Common myeloid progenitor, CD34-positive (primary cell): Measurements from ENCODE around the gene SPPL2C.

Source experiments
- CTCF ChIA-PET: fragments of 350-600 bp; sonication (Branson Sonifier 250); formaldehyde crosslinking; loops from one replicate; lab custom pipeline; 2021; ENCODE audit warnings: antibody characterized with exemption; lab: Charles Lee
- POLR2A ChIA-PET: fragments of 350-600 bp; sonication (Branson Sonifier 250); formaldehyde crosslinking; loops from one replicate; lab custom pipeline; 2021; ENCODE audit warnings: antibody characterized with exemption; lab: Charles Lee
- DNase-seq, 3 donors: peaks; one replicate each; pipeline versions ENCODE4 v3.0.0 to v3.0.0-alpha.2; 2013
- H3K27ac ChIP-seq, 2 experiments: 1 replicate in 1 of 2; 2 replicates in 1 of 2; pipeline ENCODE4 v1.7.0; 2013; ENCODE audit warnings: inconsistent platforms in 2 of 2, low read length in 2 of 2, mild to moderate bottlenecking in 2 of 2, low read depth in 1 of 2, moderate library complexity in 1 of 2; ENCODE audit not compliant: severe bottlenecking in 2 of 2, insufficient read depth in 1 of 2, poor library complexity in 1 of 2
- H3K27me3 ChIP-seq, 5 experiments: replicated peaks in 2 of 5; 1 replicate in 3 of 5; 2 replicates in 2 of 5; pipeline versions ENCODE4 v1.6.1 to v1.7.0; 2013; ENCODE audit warnings: low read length in 4 of 5, mild to moderate bottlenecking in 2 of 5, moderate library complexity in 2 of 5, inconsistent platforms in 1 of 5; ENCODE audit not compliant: insufficient read depth in 5 of 5, control insufficient read depth in 4 of 5
- H3K36me3 ChIP-seq, 4 experiments: 1 replicate in 2 of 4; 2 replicates in 2 of 4; pipeline versions ENCODE4 v1.6.1 to v1.7.0; 2013; ENCODE audit warnings: low read length in 3 of 4, control low read depth in 1 of 4, mild to moderate bottlenecking in 1 of 4; ENCODE audit not compliant: control insufficient read depth in 4 of 4, insufficient read depth in 4 of 4
- H3K4me1 ChIP-seq, 4 experiments: 1 replicate in 3 of 4; 2 replicates in 1 of 4; pipeline versions ENCODE4 v1.6.1 to v1.7.1; 2013; ENCODE audit warnings: low read length in 3 of 4, mild to moderate bottlenecking in 3 of 4, control low read depth in 1 of 4, inconsistent platforms in 1 of 4, moderate library complexity in 1 of 4; ENCODE audit not compliant: control insufficient read depth in 4 of 4, insufficient read depth in 4 of 4; ENCODE audit errors: control extremely low read depth in 1 of 4
- H3K4me3 ChIP-seq, 7 experiments: 1 replicate in 4 of 7; 2 replicates in 3 of 7; pipeline versions ENCODE4 v1.5.1 to v1.7.0; 2013; ENCODE audit warnings: mild to moderate bottlenecking in 7 of 7, low read length in 6 of 7, moderate library complexity in 6 of 7, inconsistent platforms in 2 of 7, low read depth in 2 of 7, control low read depth in 1 of 7; ENCODE audit not compliant: insufficient read depth in 4 of 7, control insufficient read depth in 1 of 7; ENCODE audit errors: extremely low read depth in 1 of 7
- H3K9me3 ChIP-seq, 5 experiments: 1 replicate in 4 of 5; 2 replicates in 1 of 5; pipeline versions ENCODE4 v1.6.1 to v1.7.1; 2013; ENCODE audit warnings: low read length in 4 of 5, mild to moderate bottlenecking in 2 of 5, inconsistent platforms in 1 of 5, low read depth in 1 of 5, moderate library complexity in 1 of 5; ENCODE audit not compliant: control insufficient read depth in 4 of 5, insufficient read depth in 2 of 5; ENCODE audit errors: control extremely low read depth in 1 of 5
- WGBS: methylation state at CpG from one replicate; pipeline ENCODE4 v1.1.5; 2013; ENCODE audit not compliant: insufficient coverage; 5-methylcytosine and 5-hydroxymethylcytosine counted together

SPPL2C gene

DNA sequence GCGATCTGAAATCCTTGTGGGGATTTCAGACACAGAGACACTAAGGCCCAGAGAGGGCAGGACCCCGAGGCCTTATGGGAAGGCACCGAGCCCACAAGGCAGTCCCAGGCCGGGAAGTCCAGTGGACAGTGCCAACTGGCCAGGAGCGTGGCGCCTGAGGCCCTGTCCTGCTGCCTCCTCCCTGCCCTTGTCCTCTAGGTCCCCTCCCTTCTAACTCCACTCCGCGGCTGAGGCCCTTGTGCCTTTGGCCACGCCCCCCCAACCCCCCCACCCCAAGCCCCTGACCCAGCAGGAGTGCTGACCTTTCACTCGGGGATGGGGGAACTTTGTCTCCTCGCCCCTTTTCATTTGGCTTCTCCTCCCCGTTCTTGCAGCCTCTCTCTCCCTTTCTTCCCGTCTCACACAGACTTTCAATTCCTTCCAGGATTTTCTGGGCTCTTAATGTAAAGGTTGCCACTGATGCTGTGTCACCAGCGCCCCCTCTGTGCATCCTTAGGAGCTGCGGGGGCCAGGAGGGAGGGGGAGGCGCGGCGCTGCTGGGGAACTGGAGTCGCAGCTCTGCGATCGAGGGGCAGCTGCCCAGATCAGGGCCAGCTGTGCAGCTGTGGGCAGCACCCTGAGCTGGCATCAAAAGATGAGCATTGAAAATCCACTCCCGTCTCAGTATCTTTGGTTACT is 31.5 kb upstream of the SPPL2C start:
- Histone ChIP-seq H3K36me3 (no peaks in the 10 kb centered on the region), H3K4me3 (no peak overlapping the region), H3K27ac (no peak overlapping the region), H3K27me3 (peaks cover 0 to 18% (median 8%) of the 10 kb centered on the region in 5 experiments), H3K4me1 (peaks cover 0 to 3% (median 0%) of the 10 kb centered on the region in 4 experiments), H3K9me3 (no peaks in the 10 kb centered on the region)
- ChIA-PET CTCF (interaction anchor here (1.0 kb wide), 1 partner anchor 10 kb away, joined by 3 read pairs; no protein-coding TSS in a partner anchor), POLR2A (no interaction called here)
- peak in 1 of 3 donors; percentile 7 for DNase-seq
- 54% methylated on average over 10 of the region's 22 CpGs for WGBS

- Histone ChIP-seq H3K4me3 (no peak overlapping the region), H3K9me3 (no peaks in the 10 kb centered on the region), H3K27me3 (peaks cover 0 to 18% (median 8%) of the 10 kb centered on the region in 5 experiments), H3K4me1 (peaks cover 0 to 3% (median 0%) of the 10 kb centered on the region in 4 experiments), H3K36me3 (no peaks in the 10 kb centered on the region), H3K27ac (no peak overlapping the region)
- no peak for DNase-seq
- ChIA-PET POLR2A (interaction anchor here (0.5 kb wide), 1 partner anchor 26 kb away, joined by 3 read pairs; no protein-coding TSS in a partner anchor), CTCF (interaction anchor here (0.8 kb wide), 1 partner anchor 95 kb away, joined by 3 read pairs; no protein-coding TSS in a partner anchor)
- WGBS: 89% methylated on average over 16 of the region's 17 CpGs
These were observed 29.8 kb upstream of the SPPL2C start for GRCh38 chr17:45814622-45815606.

DNA sequence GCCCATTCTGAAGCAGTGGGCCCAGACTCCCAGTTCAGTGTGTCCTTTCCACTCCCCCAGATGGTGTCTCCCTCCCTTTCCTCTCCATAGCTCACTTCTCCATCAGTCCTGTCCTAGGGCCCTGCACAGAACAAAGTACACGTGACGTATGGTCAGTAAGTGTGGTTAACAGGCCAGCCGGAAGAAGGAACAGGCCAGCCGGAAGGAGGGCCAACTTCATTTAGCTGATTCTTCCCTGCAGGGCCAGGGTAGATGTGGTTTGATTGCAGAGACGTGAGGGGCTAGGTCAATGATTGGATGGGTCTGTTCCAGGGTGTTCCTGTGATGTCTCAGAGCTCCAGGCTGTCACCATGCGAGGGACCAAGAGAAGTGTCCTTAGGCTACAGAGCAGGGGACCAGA is 28.9 kb upstream of the SPPL2C start:
- H3K27ac ChIP-seq: no peak overlapping the region
- WGBS: 85% methylated on average over 6 of the region's 6 CpGs
- peaks cover 0 to 18% (median 8%) of the 10 kb centered on the region in 5 experiments for H3K27me3 ChIP-seq
- no peak for DNase-seq
- H3K4me3 ChIP-seq: no peak overlapping the region
- ChIA-PET CTCF (interaction anchor here (0.8 to 1.2 kb wide), 3 partner anchors 33 to 96 kb away, joined by 3 read pairs; no protein-coding TSS in a partner anchor), POLR2A (interaction anchor here (0.5 kb wide), 1 partner anchor 27 kb away, joined by 3 read pairs; no protein-coding TSS in a partner anchor)
- no peaks in the 10 kb centered on the region for H3K36me3 ChIP-seq
- peaks cover 0 to 3% (median 0%) of the 10 kb centered on the region in 4 experiments for H3K4me1 ChIP-seq
- H3K9me3 ChIP-seq: no peaks in the 10 kb centered on the region

DNA sequence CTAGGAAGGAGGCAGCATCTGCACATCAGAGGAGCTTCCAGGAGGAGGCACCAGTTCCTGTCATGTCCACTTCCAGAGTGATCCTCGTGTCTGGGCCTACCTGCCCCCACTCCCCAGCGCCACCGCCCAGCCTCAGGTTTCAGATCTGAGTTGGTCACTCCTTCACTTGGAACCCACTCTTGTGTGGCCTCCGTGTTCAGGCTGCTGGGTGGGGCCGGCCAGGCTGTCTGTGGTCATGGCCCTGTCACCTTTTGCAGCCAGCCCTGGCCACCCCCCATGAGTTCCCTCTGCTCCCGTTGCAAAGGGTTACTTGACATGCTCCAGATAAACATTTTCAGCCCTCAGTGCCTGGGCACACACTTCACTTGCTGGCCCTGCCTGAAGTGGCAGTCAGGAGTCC is 26.6 kb upstream of the SPPL2C start:
- DNase-seq: no peak
- Histone ChIP-seq H3K36me3 (no peaks in the 10 kb centered on the region), H3K9me3 (no peaks in the 10 kb centered on the region), H3K4me1 (peaks cover 0 to 3% (median 0%) of the 10 kb centered on the region in 4 experiments), H3K27me3 (peaks cover 0 to 15% (median 3%) of the 10 kb centered on the region in 5 experiments), H3K27ac (no peak overlapping the region), H3K4me3 (no peak overlapping the region)
- ChIA-PET POLR2A (no interaction called here), CTCF (interaction anchor here (1.2 to 2.6 kb wide), 3 partner anchors 14 to 178 kb away, joined by 3 to 12 read pairs (median 10); no protein-coding TSS in a partner anchor)
- WGBS: 83% methylated on average over 6 of the region's 6 CpGs

DNA sequence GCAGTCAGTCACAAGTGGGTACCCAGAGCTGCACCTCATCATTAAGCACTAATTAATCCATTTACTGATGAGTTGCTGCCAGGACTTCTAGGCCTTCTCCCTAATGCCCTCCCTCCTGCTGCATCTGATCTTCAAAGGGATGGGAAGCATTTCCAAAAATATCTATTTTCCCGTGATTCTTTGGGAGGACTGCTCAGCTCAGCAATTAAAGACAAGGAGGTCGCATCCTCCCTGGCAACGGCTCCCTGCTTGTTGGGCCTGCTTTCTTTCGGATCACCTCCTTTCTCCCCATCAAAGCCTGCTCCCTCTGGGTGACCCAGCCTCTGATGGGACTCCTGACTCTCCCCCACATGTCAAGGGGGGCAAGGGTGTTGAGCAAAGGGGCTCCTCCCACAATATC is 26.0 kb upstream of the SPPL2C start:
- CTCF ChIA-PET: interaction anchor here (1.2 to 2.6 kb wide), 3 partner anchors 13 to 179 kb away, joined by 3 to 12 read pairs (median 10); no protein-coding TSS in a partner anchor

DNA sequence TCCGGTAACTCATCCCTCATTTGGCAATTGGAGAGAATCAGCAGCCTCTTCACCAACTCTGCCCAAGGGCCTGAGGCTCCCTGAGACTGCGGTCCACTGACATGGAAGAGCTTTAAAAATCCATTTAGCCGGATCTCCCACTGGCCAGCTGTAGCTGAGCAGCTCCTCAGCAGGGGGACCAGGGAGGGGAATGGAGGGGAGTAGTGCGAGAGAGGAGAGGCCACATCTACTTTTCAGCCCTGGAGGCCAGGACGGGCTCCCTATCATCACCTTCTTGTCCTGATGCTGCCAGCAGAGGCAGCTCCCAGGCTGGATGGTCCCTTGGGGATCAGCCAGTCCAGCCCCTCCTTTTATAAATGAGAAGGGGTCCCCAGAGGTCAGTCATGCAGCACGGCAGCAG is 25.0 kb upstream of the SPPL2C start:
- CTCF ChIA-PET: interaction anchor here (1.2 to 2.6 kb wide), 4 partner anchors 12 to 179 kb away, joined by 3 to 12 read pairs (median 6); no protein-coding TSS in a partner anchor
- peaks cover 0 to 4% (median 1%) of the 10 kb centered on the region in 4 experiments for H3K4me1 ChIP-seq
- peaks cover 0 to 6% (median 0%) of the 10 kb centered on the region in 5 experiments for H3K27me3 ChIP-seq
- no peak overlapping the region for H3K4me3 ChIP-seq
- H3K27ac ChIP-seq: no peak overlapping the region
- H3K36me3 ChIP-seq: no peaks in the 10 kb centered on the region
- no peaks in the 10 kb centered on the region for H3K9me3 ChIP-seq
- no peak for DNase-seq
- 89% methylated on average over 5 of the region's 6 CpGs for WGBS
- POLR2A ChIA-PET: no interaction called here

More for the DNA sequence above, 26.0 kb upstream of the SPPL2C start:
- Histone ChIP-seq H3K36me3 (no peaks in the 10 kb centered on the region), H3K4me1 (peaks cover 0 to 3% (median under 1%) of the 10 kb centered on the region in 4 experiments), H3K27me3 (peaks cover 0 to 9% (median 1%) of the 10 kb centered on the region in 5 experiments), H3K27ac (no peak overlapping the region), H3K9me3 (no peaks in the 10 kb centered on the region), H3K4me3 (no peak overlapping the region)
- 100% methylated on average over 4 of the region's 4 CpGs for WGBS
- POLR2A ChIA-PET: no interaction called here
- no peak for DNase-seq
